ENCODE results near the gene PIGB. TPM values are rescaled to one million over a fixed set of nuclear protein-coding genes. Genes with fewer than 3 reads are reported as not detected.
"Not testable (repeated sequence)": the region's sequence is repeated elsewhere in the genome, so short reads cannot be mapped to it uniquely, and the experiment has no call there.

Gene PIGB
- total RNA-seq, 4 donors from 2014 or later: 12.9 to 29.4 (median 24.1) TPM

- Histone ChIP-seq H3K9me3 (no peaks in the 10 kb centered on the region), H3K4me3 (replicated peaks in 1 of 3) (no peak overlapping the region), H3K27me3 (no peaks in the 10 kb centered on the region), H3K36me3 (no peaks in the 10 kb centered on the region), H3K27ac (no peak overlapping the region), H3K4me1 (peaks cover 2 to 17% of the 10 kb centered on the region in 2 donors)
- intact Hi-C loops (cut with DNase I): no loop called here
- WGBS, 2 donors: 79 to 88% methylated on average over 6 of the region's 6 CpGs
- no peak for DNase-seq
- no peak for TF ChIP-seq CTCF (IDR thresholded peaks at IDR 0.05)
Observed at GRCh38 chr15:55283379-55284147, 35.5 kb upstream of the PIGB start.

GRCh38 chr15:55284426-55284825 is 34.6 kb upstream of the PIGB start:
- Histone ChIP-seq H3K4me1 (peaks cover 7 to 21% of the 10 kb centered on the region in 2 donors), H3K4me3 (replicated peaks in 1 of 3) (no peak overlapping the region), H3K36me3 (no peaks in the 10 kb centered on the region), H3K27ac (no peak overlapping the region), H3K9me3 (no peaks in the 10 kb centered on the region), H3K27me3 (no peaks in the 10 kb centered on the region)
- TF ChIP-seq POLR2A (IDR thresholded peaks at IDR 0.05) (no peak), CTCF (IDR thresholded peaks at IDR 0.05) (no peak)
- intact Hi-C loops (cut with DNase I): no loop called here
- DNase-seq: no peak
- WGBS, 2 donors: 56 to 86% methylated on average over 1 of the region's 1 CpG

DNA sequence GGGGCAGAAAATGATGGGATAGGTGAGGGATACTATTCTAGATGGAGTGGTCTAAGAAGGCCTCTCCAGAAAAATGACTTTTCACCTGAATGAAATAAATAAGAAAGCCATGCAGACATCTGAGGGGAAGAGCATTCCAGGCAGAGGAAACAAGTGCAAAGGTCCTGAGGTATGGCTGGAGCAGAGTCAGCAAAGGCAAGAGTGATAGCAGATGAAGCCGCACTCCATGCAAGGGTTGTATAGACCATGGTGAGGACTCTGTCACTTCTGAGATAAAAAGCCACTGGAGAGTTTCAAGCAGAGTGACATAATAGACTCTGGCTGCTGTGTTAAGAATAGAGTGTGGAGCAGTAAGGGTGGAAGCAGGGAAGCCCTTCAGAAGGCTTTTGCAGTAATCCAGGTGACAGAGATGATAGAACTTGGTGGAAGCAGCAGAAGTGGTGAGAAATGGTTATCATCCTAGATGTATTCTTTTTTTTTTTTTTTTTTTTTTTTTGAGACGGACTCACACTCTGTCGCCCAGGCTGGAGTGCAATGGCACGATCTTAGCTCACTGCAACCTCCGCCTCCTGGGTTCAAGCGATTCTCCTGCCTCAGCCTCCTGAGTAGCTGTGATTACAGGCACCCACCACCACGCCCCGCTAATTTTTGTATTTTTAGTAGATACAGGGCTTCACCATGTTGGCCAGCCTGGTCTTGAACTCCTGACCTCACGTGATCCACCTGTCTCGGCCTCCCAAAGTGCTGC is 32.4 kb upstream of the PIGB start:
- intact Hi-C loops (cut with DNase I); H3K9me3 ChIP-seq; H3K27me3 ChIP-seq; H3K36me3 ChIP-seq; DNase-seq; H3K4me3 ChIP-seq (replicated peaks in 1 of 3); H3K27ac ChIP-seq: not testable (repeated sequence)
- peaks cover 7 to 25% of the 10 kb centered on the region in 2 donors for H3K4me1 ChIP-seq
- WGBS, 2 donors: 96 to 99% methylated on average over 10 of the region's 10 CpGs

DNA sequence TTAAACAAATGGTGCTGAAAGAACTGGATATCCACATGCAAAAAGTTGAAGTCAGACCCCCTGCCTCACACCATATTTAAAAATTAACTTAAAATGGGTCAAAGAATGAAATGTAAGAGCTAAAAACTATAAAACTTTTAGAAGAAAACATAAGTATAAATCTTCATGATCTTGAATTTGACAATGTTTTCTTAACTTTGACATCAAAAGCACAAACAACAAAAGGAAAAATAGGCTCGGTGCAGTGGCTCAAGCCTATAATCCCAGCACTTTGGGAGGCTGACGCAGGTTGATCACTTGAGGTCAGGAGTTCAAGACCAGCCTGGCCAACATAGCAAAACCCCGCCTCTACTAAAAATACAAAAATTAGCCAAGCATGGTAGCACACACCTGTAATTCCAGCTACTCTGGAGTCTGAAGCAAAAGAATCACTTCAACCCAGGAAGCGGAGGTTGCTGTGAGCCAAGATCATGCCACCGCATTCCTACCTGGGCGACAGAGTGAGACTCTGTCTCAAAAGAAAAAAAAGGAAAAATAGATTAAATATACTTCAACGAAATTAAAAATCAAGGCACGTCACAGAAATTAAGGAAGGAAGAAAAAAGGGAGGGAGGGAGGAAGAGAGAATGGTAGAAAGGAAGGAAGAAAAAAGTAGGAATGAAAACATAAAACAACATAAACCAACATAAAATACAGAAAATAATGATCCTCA is 30.9 kb upstream of the PIGB start:
- H3K27ac ChIP-seq: peak overlapping the region; percentile 54 to 93 (median 88)
- WGBS, 2 donors: 42 to 46% methylated on average over 8 of the region's 8 CpGs
- H3K4me3 ChIP-seq (replicated peaks in 1 of 3): peak overlapping the region in 1 of 3 donors; percentile 63
- H3K36me3 ChIP-seq: no peaks in the 10 kb centered on the region
- intact Hi-C loops (cut with DNase I): no loop called here
- TF ChIP-seq POLR2A (IDR thresholded peaks at IDR 0.05) (peak in 1 of 2 donors; percentile 65), CTCF (IDR thresholded peaks at IDR 0.05) (no peak)
- no peaks in the 10 kb centered on the region for H3K27me3 ChIP-seq
- H3K4me1 ChIP-seq: peaks cover 7 to 18% of the 10 kb centered on the region in 2 donors
- peak; percentile 64 to 75 for DNase-seq
- no peaks in the 10 kb centered on the region for H3K9me3 ChIP-seq

DNA sequence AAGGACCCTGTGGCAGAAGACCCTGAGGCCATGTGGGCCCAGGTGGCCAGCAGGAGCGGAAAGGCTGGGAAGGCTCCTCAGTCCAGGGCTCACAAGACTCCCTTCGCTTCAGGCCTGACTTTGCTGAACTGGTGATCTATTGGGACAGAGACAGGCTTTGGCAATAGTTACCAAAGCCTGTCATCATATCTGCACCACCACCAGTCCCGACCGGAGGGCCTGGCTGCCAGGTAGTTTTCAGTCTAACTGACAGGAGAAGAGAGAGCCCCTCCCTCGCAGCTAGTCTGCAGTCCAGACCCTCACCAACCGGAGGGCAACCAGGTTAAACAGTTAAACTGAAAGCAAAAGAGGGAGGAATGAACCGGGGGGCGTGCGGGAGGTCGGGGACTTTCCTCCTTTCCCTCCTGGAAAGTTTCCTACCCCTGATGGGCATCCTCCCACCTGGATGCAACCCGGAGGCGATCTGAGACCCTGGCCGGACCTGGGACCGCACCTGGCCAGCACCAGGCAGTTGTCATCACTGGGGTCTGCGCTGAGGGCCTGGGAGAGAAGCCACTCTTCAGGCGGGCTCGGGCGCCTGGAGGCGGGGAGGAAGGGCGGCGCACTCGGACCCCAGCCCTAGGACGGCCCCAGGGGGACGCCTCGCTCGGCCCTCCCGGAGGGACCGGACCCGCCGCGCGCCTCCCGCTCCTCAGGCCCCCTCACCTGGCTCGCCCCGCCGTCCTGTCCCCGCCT is 29.8 kb upstream of the PIGB start:
- peak; percentile 29 to 34 for DNase-seq
- Histone ChIP-seq H3K36me3 (no peaks in the 10 kb centered on the region), H3K4me1 (peaks cover 7 to 18% of the 10 kb centered on the region in 2 donors), H3K27ac (peak overlapping the region; percentile 54 to 93 (median 88)), H3K27me3 (no peaks in the 10 kb centered on the region), H3K9me3 (no peaks in the 10 kb centered on the region), H3K4me3 (replicated peaks in 1 of 3) (peak overlapping the region; percentile 23 to 85 (median 63))
- WGBS, 2 donors: 5 to 6% methylated on average over 12 to 19 of the region's 37 CpGs
- intact Hi-C loops (cut with DNase I): no loop called here
- TF ChIP-seq POLR2A (IDR thresholded peaks at IDR 0.05) (no peak), CTCF (IDR thresholded peaks at IDR 0.05) (no peak)
